Cerebellar nuclear complex (tissue), 1 donor: Measurements from ENCODE around the gene TSPAN9.

ENCODE experiments used
- DNase-seq, 2 experiments: peaks; one replicate each; lab custom pipeline; 2025; lab: John Stamatoyannopoulos, UW

TSPAN9 gene

DNA sequence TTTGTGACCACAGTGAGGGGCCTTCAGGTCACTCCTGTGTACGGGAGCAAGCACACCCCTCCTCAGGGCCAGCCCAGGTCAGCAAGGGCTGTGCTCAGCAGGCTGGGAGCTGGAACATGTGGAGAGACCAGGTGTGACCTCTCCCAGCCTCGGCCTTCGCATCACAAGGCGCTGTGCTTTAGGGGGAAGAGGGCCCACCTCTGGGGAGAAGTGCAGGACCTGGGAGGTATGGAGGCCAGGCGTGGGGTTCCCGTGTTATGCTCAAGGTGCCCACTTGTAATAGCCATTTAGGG, 219.2 kb downstream of the TSPAN9 start:
- no peak for DNase-seq

- DNase-seq, result no peak
Measured at GRCh38 chr12:3298603-3299002, 221.4 kb downstream of the TSPAN9 start.

- peak; percentile 44 to 63 for DNase-seq
Measured at GRCh38 chr12:3299929-3300832, 223.0 kb downstream of the TSPAN9 start.

DNA sequence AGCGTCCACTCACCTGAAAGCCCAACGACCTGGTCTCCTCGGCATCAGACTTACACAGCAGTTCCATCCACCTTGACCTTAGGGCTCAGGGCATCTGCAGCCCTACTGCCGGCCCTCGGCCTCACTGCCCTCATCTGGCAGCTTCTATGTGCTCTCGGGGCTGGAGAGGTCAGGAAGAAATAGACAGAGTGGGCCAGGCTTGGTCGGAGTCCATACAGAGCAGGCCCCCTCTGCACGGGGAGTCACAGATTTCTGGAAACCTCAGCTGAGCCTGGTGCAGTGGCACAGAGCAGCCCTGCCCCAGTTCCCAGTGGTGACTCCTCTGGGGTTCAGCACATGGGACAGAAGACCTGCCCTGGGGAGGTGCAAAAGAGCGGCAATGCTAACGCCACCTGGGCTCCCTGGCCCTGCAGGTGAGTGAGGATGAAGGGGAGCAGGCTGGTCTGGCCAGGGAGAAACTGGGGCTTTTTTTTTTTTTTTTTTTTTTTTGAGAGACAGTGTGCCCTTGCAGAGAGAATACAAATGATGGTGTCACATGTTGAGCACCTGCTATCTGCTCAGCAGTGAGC, 223.7 kb downstream of the TSPAN9 start:
- DNase-seq, result no peak

- DNase-seq, result no peak
Measured at GRCh38 chr12:3302401-3303041, 225.3 kb downstream of the TSPAN9 start.

DNA sequence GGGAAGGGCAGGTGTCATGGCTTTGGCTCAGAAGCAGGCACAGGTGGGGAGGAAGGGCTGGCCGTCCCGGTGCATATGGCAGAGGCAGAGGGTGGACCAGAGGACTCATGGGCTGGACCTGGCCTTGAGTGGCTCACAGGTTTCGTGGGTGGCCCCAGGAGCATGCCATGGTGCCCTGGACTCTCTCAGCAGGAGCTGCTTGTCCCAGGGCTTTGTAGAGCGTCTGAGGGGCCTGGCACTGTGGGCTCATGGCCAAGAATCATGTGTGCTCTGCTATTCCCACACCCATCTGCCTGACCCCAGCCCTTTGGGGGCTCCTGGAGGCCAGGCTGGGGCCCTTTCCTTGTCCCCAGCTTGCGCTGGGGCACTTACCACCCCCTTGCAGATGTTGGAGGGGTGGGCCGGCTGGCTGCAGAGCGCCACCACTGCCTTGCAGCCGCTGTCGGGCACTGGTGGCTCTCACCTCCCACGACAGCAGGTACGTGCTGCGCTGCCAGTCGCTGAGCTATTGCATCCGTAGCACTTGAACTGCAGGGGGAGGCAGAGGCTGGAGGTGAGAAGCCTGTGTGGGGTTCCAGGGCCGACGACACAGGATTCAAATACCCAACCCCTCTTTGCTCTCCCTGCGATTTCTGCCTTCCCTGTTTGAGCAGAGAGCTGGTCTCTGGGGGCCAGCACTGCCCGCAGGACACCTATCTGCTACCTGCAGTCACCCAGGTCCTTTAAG, 226.4 kb downstream of the TSPAN9 start:
- no peak for DNase-seq

GRCh38 chr12:3304436-3305165, 227.4 kb downstream of the TSPAN9 start:
- DNase-seq, result no peak

GRCh38 chr12:3305464-3305863, 228.3 kb downstream of the TSPAN9 start:
- no peak for DNase-seq

GRCh38 chr12:3305904-3306619, 228.9 kb downstream of the TSPAN9 start:
- DNase-seq, result no peak

GRCh38 chr12:3307389-3307788, 230.2 kb downstream of the TSPAN9 start:
- DNase-seq, result no peak

- DNase-seq, result no peak
Measured at GRCh38 chr12:3308063-3308462, 230.9 kb downstream of the TSPAN9 start.

- DNase-seq, result no peak
Measured at GRCh38 chr12:3308609-3309008, 231.4 kb downstream of the TSPAN9 start.

GRCh38 chr12:3309805-3310204, 232.6 kb downstream of the TSPAN9 start:
- no peak for DNase-seq

DNA sequence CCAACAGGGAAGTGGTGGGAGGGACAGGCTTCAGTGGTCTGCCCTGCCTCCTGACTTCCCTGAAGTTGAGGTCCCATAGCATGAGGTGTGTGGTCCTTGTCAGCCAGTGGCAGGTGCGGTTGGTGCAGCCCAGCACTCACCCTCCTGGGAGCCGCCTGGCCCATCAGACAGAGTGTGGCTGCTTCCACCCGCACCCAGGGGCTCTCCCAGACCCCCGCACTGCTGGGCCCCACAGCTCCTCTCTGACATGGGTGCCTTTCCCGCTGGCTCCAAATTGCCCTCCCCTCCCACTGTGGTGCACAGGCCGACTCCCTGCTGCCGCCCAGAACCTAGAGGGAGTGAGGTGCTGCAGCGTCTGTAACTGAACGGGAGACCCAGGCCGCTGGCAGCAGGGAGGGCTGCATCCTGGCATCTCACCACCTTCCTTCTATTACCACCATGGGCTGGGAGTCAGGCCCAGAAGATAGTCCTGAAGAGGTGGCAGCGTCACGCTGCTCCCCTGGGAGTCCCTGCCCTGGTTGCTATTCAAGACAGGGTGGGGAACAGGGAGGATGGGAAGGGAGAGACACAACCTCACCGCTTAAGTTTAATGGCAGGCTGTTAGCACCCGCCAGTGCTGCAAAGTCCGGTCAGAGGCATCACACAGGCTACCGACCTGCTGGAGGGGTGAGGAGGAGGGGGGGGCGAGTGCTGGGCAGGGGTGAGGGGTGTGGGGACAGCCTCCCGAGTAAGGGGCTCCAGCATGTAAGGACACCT, 233.3 kb downstream of the TSPAN9 start:
- DNase-seq, result no peak

DNA sequence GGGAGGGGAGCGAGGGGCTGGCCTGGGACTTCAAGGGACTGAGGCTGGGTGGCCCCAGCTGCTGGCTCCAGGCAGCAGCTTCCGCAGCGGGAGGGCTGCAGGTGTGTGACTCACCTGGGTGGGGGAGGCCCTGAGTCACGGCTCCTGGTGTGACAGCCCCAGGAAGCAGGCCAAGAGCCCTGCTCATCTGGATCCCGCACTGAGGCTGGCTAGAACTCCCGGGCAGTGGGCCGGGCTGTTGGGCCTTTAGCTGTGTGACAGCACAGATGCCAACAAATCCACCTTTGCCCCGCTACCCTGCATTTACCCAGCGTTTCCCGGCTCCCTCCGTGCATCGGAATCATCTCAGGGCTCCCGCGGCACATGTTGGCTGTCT, 233.8 kb downstream of the TSPAN9 start:
- DNase-seq, result no peak

- DNase-seq, result no peak
Measured at GRCh38 chr12:3311491-3312103, 234.4 kb downstream of the TSPAN9 start.

- no peak for DNase-seq
Measured at GRCh38 chr12:3313066-3313465, 235.9 kb downstream of the TSPAN9 start.

DNA sequence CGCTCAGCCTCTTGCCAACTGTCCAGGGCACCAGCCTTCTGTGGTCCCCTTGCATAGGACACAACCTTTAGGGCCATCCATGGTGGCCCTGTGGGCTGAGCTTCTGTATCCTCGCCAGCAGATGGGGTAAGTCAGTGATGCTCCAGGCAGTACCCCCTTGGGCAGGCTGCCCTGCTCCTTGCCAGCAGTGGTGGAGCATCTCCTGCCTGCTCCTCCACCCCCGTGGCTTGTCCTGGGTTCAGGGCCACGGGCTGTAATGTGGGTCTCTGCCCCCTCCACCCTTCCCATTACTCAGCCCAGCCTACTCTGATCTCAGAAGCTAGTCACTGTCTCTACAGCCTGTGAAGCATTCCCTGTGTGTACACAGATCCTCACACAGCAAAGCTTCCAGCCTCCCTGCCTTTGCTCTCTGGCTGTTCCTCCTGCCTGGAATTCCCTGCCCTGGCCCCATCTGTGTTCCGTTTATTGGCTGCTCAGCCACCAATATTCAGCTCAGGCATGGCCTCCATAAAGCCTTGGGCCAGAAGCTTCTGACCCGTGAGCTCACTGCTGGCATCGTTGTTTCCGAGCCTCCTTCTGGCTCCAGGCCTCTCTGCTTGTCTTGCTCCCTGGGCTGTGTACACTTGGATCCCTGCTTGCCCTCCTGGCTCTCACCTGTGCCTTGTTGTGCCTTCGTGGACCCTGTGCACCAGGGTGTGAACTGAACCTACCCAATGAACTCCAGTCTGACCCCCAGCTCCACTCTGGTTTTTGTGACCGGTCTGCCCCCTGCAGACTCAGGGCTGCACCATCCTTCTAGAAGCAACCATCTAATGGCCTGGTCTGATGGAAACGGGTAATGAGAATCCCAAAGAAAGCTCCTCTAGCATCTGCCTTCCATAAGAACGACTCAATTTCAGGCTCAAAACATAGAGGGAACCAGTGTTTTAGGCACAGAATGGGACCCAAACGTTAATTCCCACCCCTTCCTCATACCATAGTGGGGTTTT, 236.8 kb downstream of the TSPAN9 start:
- no peak for DNase-seq

DNA sequence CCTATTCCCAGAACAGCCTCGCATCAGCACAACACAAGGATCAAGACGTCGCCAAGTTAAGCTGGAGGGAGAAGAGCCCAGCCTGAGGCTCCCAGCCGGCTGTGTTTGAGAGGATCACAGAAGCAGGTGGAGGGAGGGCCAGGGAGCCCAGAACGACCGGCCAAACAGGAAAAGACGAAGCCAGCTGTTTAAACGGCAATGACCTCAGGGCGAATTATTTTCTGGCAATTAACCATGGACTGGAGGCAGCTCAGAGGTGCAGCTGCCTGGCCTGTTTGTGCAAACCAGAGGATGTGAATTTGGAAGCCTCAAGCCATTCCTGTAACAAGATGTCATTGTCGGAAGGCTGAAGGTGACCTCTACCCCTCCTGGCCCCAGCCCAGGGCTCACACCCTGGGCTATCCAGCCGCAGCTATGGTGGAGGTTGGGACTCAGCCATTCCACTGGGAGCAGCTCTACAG, 238.1 kb downstream of the TSPAN9 start:
- DNase-seq, result no peak
